H1 (cell line): ENCODE measurements around the gene BROX.

ENCODE experiments used
- EZH2 ChIP-seq: fragments of 200-600 bp; sonication (generic); IDR thresholded peaks from 2 replicates; pipeline ENCODE4 v1.7.1; 2012; ENCODE audit warnings: low read depth, mild to moderate bottlenecking, moderate library complexity, low read length, inconsistent platforms; ENCODE audit not compliant: severe bottlenecking
- JUN ChIP-seq: IDR thresholded peaks from 2 replicates; pipeline ENCODE4 v1.6.1; 2011; ENCODE audit warnings: low read depth, mild to moderate bottlenecking, improper control_type of control experiment, low read length
- JUND ChIP-seq: IDR thresholded peaks from 2 replicates; pipeline ENCODE4 v1.6.1; 2011; ENCODE audit warnings: mild to moderate bottlenecking, improper control_type of control experiment, low read length
- MAX ChIP-seq: IDR thresholded peaks from 2 replicates; pipeline ENCODE4 v1.6.1; 2012; ENCODE audit warnings: inconsistent platforms
- POLR2A ChIP-seq, 2 experiments: IDR thresholded peaks; 1 replicate in 1 of 2; 2 replicates in 1 of 2; pipeline ENCODE4 v1.6.1; 2011; ENCODE audit warnings: low read depth in 2 of 2, low read length in 2 of 2, mild to moderate bottlenecking in 2 of 2; ENCODE audit errors: control extremely low read depth in 1 of 2
- POLR2AphosphoS5 ChIP-seq: IDR thresholded peaks from 2 replicates; pipeline ENCODE4 v1.6.1; 2011; ENCODE audit warnings: low read depth, low read length
- RFX5 ChIP-seq: IDR thresholded peaks from 2 replicates; pipeline ENCODE4 v1.6.1; 2011; ENCODE audit warnings: low read depth, low read length, improper control_type of control experiment, borderline replicate concordance
- SIN3A ChIP-seq, 2 experiments: IDR thresholded peaks in 1 of 2; conservative IDR thresholded peaks in 1 of 2; 2 replicates each; pipeline ENCODE4 v1.6.1; 2011 to 2012; ENCODE audit warnings: low read length in 2 of 2, improper control_type of control experiment in 1 of 2, low read depth in 1 of 2, mild to moderate bottlenecking in 1 of 2
- SRF ChIP-seq: IDR thresholded peaks from 2 replicates; pipeline ENCODE4 v1.6.1; 2011; ENCODE audit warnings: mild to moderate bottlenecking, low read depth, low read length, moderate library complexity
- ZNF274 ChIP-seq: IDR thresholded peaks from 2 replicates; pipeline ENCODE4 v1.7.0; 2012; ENCODE audit warnings: low read length, borderline replicate concordance; ENCODE audit errors: extremely low read depth
- TF ChIP-seq, protein P1 (sequence below), 3 experiments: IDR thresholded peaks; 1 replicate in 2 of 3; 2 replicates in 1 of 3; pipeline versions ENCODE4 v1.5.1 to v1.6.1; 2011; ENCODE audit warnings: low read length in 3 of 3, mild to moderate bottlenecking in 3 of 3, inconsistent platforms in 2 of 3, low read depth in 1 of 3, moderate library complexity in 1 of 3; ENCODE audit not compliant: insufficient read depth in 1 of 3; ENCODE audit errors: control extremely low read depth in 1 of 3

DNA sequence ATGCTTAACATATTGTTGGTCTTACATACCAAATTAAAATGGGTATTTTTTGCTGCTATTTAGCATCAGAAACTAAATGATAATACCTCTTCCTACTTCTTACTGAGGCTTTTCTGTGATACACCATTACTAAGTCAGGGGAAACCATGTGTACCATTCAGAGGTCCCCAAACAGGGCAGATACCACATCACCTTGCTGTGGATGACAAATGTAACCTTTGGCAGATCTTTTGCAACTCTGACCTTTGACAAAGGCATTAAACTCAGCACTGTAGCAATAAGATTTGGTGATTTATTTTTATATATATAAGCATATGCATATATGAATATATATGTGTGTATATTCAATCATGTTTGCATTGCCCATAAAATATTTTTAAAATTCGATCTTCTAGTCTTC, 27.6 kb downstream of the BROX start:
- TF ChIP-seq SIN3A (conservative IDR thresholded peaks at IDR 0.05 in 1 of 2, IDR thresholded peaks at IDR 0.05 in 1 of 2; ENCODE audit: low read depth in 1 of 2, low read length in 2 of 2) (no peak), EZH2 (no peak), RFX5 (no peak), POLR2A (IDR thresholded peaks at IDR 0.05; ENCODE audit: control extremely low read depth in 1 of 2, low read depth in 2 of 2, low read length in 2 of 2) (no peak), SRF (no peak), POLR2AphosphoS5 (no peak), MAX (no peak), JUN (no peak), ZNF274 (no peak), JUND (no peak)
- TF ChIP-seq, protein P1, sequence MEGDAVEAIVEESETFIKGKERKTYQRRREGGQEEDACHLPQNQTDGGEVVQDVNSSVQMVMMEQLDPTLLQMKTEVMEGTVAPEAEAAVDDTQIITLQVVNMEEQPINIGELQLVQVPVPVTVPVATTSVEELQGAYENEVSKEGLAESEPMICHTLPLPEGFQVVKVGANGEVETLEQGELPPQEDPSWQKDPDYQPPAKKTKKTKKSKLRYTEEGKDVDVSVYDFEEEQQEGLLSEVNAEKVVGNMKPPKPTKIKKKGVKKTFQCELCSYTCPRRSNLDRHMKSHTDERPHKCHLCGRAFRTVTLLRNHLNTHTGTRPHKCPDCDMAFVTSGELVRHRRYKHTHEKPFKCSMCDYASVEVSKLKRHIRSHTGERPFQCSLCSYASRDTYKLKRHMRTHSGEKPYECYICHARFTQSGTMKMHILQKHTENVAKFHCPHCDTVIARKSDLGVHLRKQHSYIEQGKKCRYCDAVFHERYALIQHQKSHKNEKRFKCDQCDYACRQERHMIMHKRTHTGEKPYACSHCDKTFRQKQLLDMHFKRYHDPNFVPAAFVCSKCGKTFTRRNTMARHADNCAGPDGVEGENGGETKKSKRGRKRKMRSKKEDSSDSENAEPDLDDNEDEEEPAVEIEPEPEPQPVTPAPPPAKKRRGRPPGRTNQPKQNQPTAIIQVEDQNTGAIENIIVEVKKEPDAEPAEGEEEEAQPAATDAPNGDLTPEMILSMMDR (IDR thresholded peaks at IDR 0.05; ENCODE audit: control extremely low read depth in 1 of 3, insufficient read depth in 1 of 3, low read depth in 1 of 3, low read length in 3 of 3): no peak
